C4-2B (cell line): ENCODE results near the gene IQCE.

ENCODE experiments used
- H3K27ac ChIP-seq: fragments of 450-650 bp; 2 replicates; pipeline ENCODE4 v1.5.1; 2017
- CTCF ChIP-seq: fragments of 450-650 bp; conservative IDR thresholded peaks from 2 replicates; pipeline ENCODE4 v1.5.1; 2017; ENCODE audit warnings: mild to moderate bottlenecking
- ZFX ChIP-seq: fragments of 450-650 bp; IDR thresholded peaks from 2 replicates; pipeline ENCODE4 v1.6.1; 2017

The IQCE gene

GRCh38 chr7:2628891-2629290 is 70.1 kb downstream of the IQCE start:
- no peak for TF ChIP-seq ZFX
- TF ChIP-seq CTCF, result no peak
- no peak overlapping the region; the same call in 1 of the 2 replicates for H3K27ac ChIP-seq

- H3K27ac ChIP-seq, result peak overlapping the region; percentile 49
- TF ChIP-seq CTCF (no peak), ZFX (no peak)
Observed at GRCh38 chr7:2629746-2630681, 71.2 kb downstream of the IQCE start.

GRCh38 chr7:2631946-2632732 is 73.4 kb downstream of the IQCE start, which contains the start of gene TTYH3:
TSS of gene TTYH3 (plus strand) at chr7:2631986. CDS start at chr7:2632156, 170 bp downstream.
- TF ChIP-seq CTCF, result no peak
- peak; percentile 64; the same call in 1 of the 2 replicates for TF ChIP-seq ZFX
- H3K27ac ChIP-seq, result peak within 1 kb of the TSS; percentile 81

- H3K27ac ChIP-seq, result peak overlapping the region; percentile 81
- no peak for TF ChIP-seq ZFX
- no peak for TF ChIP-seq CTCF
Observed at GRCh38 chr7:2632733-2633537, 74.2 kb downstream of the IQCE start.

- TF ChIP-seq CTCF (no peak), ZFX (no peak)
- H3K27ac ChIP-seq, result no peak overlapping the region
Observed at GRCh38 chr7:2633538-2634266, 74.9 kb downstream of the IQCE start.

GRCh38 chr7:2634267-2635145 is 75.7 kb downstream of the IQCE start:
- no peak overlapping the region for H3K27ac ChIP-seq
- TF ChIP-seq CTCF (no peak), ZFX (no peak)
